ENCODE measurements around the gene MEIOSIN. TPM values are rescaled to one million over a fixed set of nuclear protein-coding genes. Genes with fewer than 3 reads are reported as not detected.

Gene MEIOSIN
- total and polyA plus RNA-seq, 2 of the 4 experiments (the other 2 are of a cell fraction): not detected

DNA sequence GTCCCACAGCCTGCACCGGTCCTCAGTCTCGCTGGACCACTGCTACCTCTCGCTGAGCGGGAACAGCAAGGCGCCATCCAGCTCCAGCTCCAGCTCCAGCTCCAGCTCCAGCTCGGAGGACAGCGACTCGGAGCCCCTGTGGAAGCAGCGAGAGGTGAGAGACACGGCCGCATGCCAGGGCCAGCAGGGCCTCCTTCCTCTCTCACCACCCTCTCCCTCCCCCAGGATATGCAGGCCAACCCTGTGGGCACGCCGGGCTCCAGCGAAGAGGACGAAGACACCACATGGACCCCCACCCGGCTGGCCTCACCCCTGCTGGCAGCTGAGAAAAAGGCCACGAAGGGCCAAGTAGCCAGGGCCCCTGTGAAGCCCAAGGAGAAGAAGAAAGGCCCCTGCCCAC is 28.5 kb downstream of the MEIOSIN start:
- Histone ChIP-seq H4K5ac (ENCODE audit: low read depth, low read length) (no peak overlapping the region), H2BK15ac (ENCODE audit: low read depth, low read length) (no peak overlapping the region), H2BK5ac (ENCODE audit: low read depth, low read length, poor library complexity, severe bottlenecking) (no peak overlapping the region), H3K4ac (ENCODE audit: low read depth, low read length) (no peak overlapping the region), H3K27me3 (ENCODE audit: control insufficient read depth, insufficient read depth, low read length) (peaks cover 3% of the 10 kb centered on the region; the same call in 1 of the 2 replicates), H3K27ac (ENCODE audit: insufficient read depth, low read length) (no peak overlapping the region), H3K14ac (replicated peaks; ENCODE audit: low read depth, low read length) (no peak overlapping the region), H3K4me1 (ENCODE audit: control insufficient read depth, insufficient read depth, low read length) (peaks cover 19% of the 10 kb centered on the region), H3K18ac (ENCODE audit: low read depth, low read length) (no peak overlapping the region), H4K8ac (ENCODE audit: low read depth in 2 of 2, low read length in 2 of 2) (no peak overlapping the region), H3K4me2 (ENCODE audit: low read depth, low read length) (no peak overlapping the region), H2AK9ac (replicated peaks; ENCODE audit: low read depth, low read length, poor library complexity) (no peak overlapping the region), H3K79me1 (ENCODE audit: low read depth in 1 of 2, low read length in 2 of 2) (peaks cover 0 to 14% of the 10 kb centered on the region in 2 experiments; a peak in 1 of 4 replicates), H3K9ac (ENCODE audit: low read depth, low read length) (no peak overlapping the region), H2AK5ac (ENCODE audit: low read depth, low read length) (no peak overlapping the region), H2AFZ (replicated peaks; ENCODE audit: low read length, poor library complexity) (no peak overlapping the region), H3K36me3 (ENCODE audit: control insufficient read depth, insufficient read depth, low read length) (no peaks in the 10 kb centered on the region), H4K91ac (ENCODE audit: insufficient read depth, low read depth, low read length) (no peak overlapping the region), H2BK120ac (ENCODE audit: low read depth, low read length) (no peak overlapping the region), H4K20me1 (ENCODE audit: insufficient read depth, low read length) (no peaks in the 10 kb centered on the region), H2BK20ac (ENCODE audit: low read depth, low read length) (no peak overlapping the region), H3K23ac (ENCODE audit: low read depth, low read length) (no peak overlapping the region), H3K9me3 (ENCODE audit: control insufficient read depth, insufficient read depth, low read length) (no peaks in the 10 kb centered on the region), H3K4me3 (ENCODE audit: insufficient read depth, low read depth, low read length) (no peak overlapping the region), H3K56ac (ENCODE audit: extremely low read depth, insufficient read depth, low read length) (no peak overlapping the region), H3K9me1 (ENCODE audit: insufficient read depth, low read length) (no peaks in the 10 kb centered on the region)
- in situ Hi-C loops (cut with MboI; ENCODE audit: low sequenced_read_pairs): no loop called here
- dilution Hi-C loops (cut with HindIII; ENCODE audit: low sequenced_read_pairs, unreplicated experiment): no loop called here
- intact Hi-C loops (cut with micrococcal nuclease): no loop called here
- no peak for DNase-seq
- TF ChIP-seq MXI1 (IDR thresholded peaks at IDR 0.05; ENCODE audit: borderline replicate concordance, low read depth, low read length) (no peak), RAD21 (IDR thresholded peaks at IDR 0.05; ENCODE audit: low read length) (no peak), SMC3 (IDR thresholded peaks at IDR 0.05; ENCODE audit: low read depth, low read length) (no peak), FOS (IDR thresholded peaks at IDR 0.05; ENCODE audit: low read depth, low read length) (no peak), CEBPB (IDR thresholded peaks at IDR 0.05; ENCODE audit: low read depth, low read length) (no peak), BHLHE40 (IDR thresholded peaks at IDR 0.05; ENCODE audit: low read depth, low read length) (no peak)
- ChIA-PET POLR2A (ENCODE audit: unreplicated experiment) (no interaction called here), CTCF (no interaction called here)
- 56% methylated on average over 10 of the region's 17 CpGs; no CpG with 5 or more reads in 1 of the 2 experiments for WGBS, 2 experiments (ENCODE audit: extremely low coverage in 2 of 2, insufficient read length in 1 of 2)
- no TSS peak for BruUV-seq (replicated peaks)
- ATAC-seq (ENCODE audit: low read depth): no peak
